Measurements from ENCODE around the gene RRP9.
"Not testable (repeated sequence)": the region's sequence is repeated elsewhere in the genome, so short reads cannot be mapped to it uniquely, and the experiment has no call there.

RRP9 gene

GRCh38 chr3:51938780-51939425, 2.8 kb downstream of the RRP9 start:
- no peak for DNase-seq (ENCODE audit: low read depth in 3 of 3)

DNA sequence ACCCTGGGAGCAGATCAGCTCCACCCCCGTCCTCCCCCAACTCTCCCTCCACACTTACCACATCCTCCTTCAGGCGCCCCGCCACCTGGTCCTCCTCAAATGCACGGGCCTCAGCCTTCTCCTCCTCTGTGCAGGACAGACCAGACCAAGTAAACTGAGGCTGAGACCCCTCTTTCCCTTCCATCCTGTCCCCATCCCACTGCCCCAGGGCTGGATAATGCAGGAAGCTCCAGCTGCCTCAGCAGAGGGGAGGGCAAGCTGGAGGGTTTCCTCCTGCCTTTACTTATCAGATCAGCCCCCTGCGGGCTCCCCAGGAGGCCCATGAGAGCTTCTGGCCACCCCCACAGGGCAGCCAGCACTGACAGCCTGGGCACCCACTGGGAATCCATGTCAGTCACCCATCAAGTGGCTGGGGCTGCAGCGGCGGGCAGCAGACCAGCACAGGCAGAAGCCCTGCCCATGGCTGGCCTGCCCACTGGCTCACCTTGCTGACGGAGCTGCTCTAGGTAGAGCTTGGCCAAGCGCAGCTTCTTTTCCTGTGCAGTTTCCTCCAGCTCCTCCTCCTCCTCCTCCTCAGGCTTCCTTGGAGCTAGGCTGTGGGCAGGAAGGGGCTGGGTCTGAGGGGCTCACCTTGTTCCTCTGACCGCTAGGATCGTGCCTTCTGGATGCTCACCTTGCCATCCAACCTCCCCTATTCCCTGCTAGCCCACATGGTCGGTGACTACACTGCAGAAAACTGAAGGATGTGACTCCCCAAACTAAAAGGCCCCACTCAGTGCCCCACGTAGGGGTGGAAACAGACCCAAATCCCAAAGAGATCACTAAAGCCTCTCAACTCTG, 3.9 kb downstream of the RRP9 start:
- no peak for DNase-seq (ENCODE audit: low read depth in 3 of 3)

DNA sequence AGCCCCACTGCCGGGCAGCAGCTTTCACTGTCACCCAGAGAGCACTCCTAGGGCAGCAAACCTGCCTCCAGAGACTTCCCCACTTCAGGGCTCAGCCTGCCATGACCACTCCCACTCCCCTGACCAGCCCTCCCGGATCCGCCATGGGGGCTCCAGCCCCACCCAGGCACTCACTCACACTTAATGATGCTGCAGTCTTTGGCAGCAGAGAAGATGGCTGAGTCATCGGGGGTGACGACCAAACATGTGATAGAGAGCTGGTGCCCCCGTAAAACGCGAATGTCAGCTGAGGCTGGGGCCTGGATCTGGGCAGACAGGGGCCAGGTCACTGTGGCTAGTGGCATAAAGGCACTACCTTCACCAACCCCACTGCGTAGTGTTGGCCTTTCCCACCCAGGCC, 4.7 kb downstream of the RRP9 start:
- no peak for DNase-seq (ENCODE audit: low read depth in 3 of 3)

- no peak for DNase-seq (ENCODE audit: low read depth in 3 of 3)
Measured at GRCh38 chr3:51935886-51936755, 5.6 kb downstream of the RRP9 start.

GRCh38 chr3:51934991-51935885, 6.5 kb downstream of the RRP9 start:
- DNase-seq (ENCODE audit: low read depth in 3 of 3), result no peak

- DNase-seq (ENCODE audit: low read depth in 3 of 3), result no peak
Measured at GRCh38 chr3:51934139-51934850, 7.4 kb downstream of the RRP9 start.

- no peak for DNase-seq (ENCODE audit: low read depth in 3 of 3)
Measured at GRCh38 chr3:51933471-51934138, 8.1 kb downstream of the RRP9 start.

DNA sequence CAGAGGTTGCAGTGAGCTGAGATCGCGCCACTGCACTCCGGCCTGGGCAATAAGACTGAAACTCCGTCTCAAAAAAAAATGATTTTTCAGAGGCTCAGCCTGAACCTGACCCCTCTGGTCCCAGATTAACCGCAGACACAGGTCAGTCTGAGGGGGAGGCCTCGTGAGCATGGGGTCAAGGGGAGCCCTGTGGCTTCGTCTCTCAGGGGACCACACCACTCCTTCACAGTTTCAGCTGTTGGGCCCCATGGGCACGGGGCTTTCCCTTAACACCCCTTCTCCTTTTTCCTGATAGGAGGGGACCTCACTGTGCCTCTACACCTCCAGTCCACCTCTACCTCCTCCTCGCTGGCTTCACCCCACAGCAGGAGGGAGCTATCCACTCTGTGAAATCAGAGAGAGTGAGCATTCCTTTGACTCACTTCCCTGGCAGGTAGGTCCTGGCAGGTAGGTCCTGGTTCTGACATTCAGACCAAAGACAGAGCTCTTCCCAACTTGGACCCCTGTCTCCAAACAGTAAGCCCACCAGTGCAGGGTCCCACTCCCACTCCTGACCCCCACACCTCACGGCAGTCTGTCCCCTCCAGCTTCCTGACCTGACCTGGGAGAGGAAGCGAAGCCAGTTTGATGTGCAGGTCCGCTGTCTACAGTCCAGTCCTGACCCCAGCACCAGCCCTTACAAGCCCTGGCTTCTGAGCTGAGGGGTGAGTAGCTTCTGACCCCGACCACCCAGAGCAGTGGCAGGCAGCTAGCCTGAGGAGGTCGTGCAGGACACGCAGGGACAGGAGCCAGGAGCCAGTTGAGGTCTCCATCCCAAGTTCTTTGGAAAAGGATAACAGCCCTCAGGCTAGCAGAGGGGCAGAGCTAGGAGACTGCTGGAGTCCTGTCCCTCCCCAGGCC, 9.0 kb downstream of the RRP9 start:
- no peak for DNase-seq (ENCODE audit: low read depth in 3 of 3)

DNA sequence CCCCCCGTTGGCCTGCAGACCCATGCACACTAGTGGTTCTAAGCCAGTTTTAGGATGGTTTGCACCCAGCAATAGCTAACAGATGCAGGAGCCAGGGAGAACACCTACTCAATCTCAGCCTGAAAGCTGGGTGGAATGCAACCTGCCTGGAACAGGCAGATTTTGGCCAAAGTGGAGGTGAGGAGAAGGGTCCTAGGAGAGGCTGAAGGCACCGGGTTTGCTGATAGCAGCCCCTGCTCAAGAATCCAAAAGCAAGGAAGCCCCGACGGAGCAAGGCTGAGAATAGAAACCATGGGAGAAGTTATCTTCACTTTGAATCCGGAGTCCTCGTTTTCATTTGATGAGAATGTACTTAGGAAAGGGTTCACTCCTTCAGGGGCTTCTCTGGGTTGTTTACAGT, 9.9 kb downstream of the RRP9 start:
- no peak for DNase-seq (ENCODE audit: low read depth in 3 of 3)

DNA sequence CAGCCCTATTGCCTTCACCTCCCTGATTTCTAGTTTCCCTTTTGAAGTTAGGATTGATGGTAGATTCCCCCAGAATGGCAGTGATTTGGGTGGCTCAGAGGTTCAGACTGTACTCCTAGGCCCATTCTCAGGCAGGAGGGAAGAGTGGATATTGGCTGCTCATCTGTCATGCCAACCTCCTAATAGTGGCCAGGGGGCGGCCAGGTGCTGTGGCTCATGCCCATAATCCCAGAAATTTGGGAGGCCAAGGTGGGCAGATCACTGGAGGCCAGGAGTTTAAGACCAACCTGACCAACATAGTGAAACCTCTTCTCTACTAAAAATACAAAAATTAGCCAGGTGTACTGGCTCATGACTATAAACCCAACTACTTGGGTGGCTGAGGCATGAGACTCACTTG, 11.3 kb downstream of the RRP9 start:
- DNase-seq (ENCODE audit: low read depth in 3 of 3), result no peak

GRCh38 chr3:51929420-51930003, 12.2 kb downstream of the RRP9 start:
- DNase-seq (ENCODE audit: low read depth in 3 of 3), result no peak

DNA sequence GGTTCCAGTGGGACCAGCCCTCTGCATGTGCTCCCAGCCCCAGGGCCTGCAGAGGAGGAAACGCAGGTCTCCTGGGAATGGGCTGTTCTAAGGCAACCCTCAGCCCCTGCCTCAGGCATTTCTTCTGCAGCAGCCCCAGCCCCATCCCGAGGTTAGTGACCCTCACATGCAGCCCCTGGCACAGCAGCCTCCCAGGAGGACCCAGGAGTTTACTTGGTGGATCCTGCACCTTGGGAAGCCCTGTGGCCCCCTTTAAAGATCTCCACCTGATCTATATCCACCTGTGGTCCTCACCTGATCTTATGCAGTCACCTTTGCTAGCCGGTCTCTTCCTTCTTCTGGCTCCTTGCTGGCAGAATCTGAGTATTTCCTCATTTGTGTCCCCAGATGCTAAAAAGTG, 12.7 kb downstream of the RRP9 start:
- not testable (repeated sequence) for DNase-seq (ENCODE audit: low read depth in 3 of 3)

GRCh38 chr3:51928438-51928837, 13.3 kb downstream of the RRP9 start:
- DNase-seq (ENCODE audit: low read depth in 3 of 3), result no peak

- DNase-seq (ENCODE audit: low read depth in 3 of 3), result no peak
Measured at GRCh38 chr3:51927061-51927977, 14.4 kb downstream of the RRP9 start.

GRCh38 chr3:51921081-51921578, 20.6 kb downstream of the RRP9 start:
- DNase-seq (ENCODE audit: low read depth in 3 of 3), result no peak

DNA sequence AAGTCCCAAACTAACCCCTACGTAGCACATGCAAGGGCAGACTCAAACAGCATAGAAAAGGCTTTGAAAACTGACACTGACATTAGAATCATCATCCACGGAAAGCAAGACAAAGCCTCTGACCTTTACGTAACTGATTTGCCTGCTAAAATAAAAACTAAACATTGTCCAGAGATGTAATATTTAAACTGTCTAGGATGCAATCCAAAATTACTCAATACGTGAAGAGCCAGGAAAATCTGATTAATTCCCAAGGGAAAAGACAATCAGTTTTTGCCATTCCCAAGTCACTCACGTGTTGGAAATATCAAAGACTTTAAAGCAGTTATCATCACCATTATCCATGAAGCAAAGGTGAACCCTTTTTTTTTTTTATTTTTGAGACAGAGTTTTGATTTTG, 25.3 kb downstream of the RRP9 start:
- no peak for DNase-seq (ENCODE audit: low read depth in 3 of 3)

GRCh38 chr3:51908026-51908425, 33.7 kb downstream of the RRP9 start:
- DNase-seq (ENCODE audit: low read depth in 3 of 3), result no peak

All from stimulated activated CD4-positive, alpha-beta T cell treated with anti-CD3 and anti-CD28 coated beads, TNF-alpha, amount 100 ng/mL, for 24 hours (primary cell).